Measurements from ENCODE around the gene DNPH1.

DNA sequence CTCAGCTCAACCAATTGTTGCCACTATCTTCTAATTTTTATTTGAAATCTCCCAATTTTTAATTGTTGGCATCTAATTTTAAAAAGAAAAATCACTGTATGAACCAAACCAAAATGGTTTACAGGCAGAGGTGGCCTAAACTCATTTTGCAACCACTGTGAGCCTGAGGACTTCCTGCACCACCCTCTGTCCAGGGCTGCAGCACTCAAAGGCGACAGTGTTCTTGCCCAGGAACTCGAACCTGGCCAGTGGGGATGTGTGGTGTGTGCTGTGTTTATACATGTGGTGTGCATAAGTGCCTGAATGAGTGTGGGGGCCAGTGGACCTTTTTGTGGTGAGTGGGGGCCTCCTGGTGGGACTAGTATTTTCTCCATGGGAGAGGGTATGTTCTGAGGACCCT is 44.4 kb upstream of the DNPH1 start:
- TF ChIP-seq, protein P1, sequence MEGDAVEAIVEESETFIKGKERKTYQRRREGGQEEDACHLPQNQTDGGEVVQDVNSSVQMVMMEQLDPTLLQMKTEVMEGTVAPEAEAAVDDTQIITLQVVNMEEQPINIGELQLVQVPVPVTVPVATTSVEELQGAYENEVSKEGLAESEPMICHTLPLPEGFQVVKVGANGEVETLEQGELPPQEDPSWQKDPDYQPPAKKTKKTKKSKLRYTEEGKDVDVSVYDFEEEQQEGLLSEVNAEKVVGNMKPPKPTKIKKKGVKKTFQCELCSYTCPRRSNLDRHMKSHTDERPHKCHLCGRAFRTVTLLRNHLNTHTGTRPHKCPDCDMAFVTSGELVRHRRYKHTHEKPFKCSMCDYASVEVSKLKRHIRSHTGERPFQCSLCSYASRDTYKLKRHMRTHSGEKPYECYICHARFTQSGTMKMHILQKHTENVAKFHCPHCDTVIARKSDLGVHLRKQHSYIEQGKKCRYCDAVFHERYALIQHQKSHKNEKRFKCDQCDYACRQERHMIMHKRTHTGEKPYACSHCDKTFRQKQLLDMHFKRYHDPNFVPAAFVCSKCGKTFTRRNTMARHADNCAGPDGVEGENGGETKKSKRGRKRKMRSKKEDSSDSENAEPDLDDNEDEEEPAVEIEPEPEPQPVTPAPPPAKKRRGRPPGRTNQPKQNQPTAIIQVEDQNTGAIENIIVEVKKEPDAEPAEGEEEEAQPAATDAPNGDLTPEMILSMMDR (IDR thresholded peaks at IDR 0.05 in 4 of 5, conservative IDR thresholded peaks at IDR 0.05 in 1 of 5): no peak
- TF ChIP-seq POLR2A (IDR thresholded peaks at IDR 0.05): no peak
